Measurements from ENCODE around the gene NKAIN4.

GRCh38 chr20:63233061-63233344 is 21.3 kb downstream of the NKAIN4 start:
- TF ChIP-seq BHLHE40 (IDR thresholded peaks at IDR 0.05; ENCODE audit: borderline replicate concordance) (no peak), NFRKB (IDR thresholded peaks at IDR 0.05) (no peak), SUZ12 (IDR thresholded peaks at IDR 0.05) (no peak), HDGF (IDR thresholded peaks at IDR 0.05; ENCODE audit: borderline replicate concordance) (no peak), FOXM1 (IDR thresholded peaks at IDR 0.05; ENCODE audit: borderline replicate concordance) (no peak)
